GM12878 (cell line): Measurements from ENCODE around the gene GRAMD2B. TPM values are rescaled to one million over a fixed set of nuclear protein-coding genes. Genes with fewer than 3 reads are reported as not detected.
"Not testable (repeated sequence)": the region's sequence is repeated elsewhere in the genome, so short reads cannot be mapped to it uniquely, and the experiment has no call there.

Experiments
- ATAC-seq: fragments of 200-7000 bp; cut with Tn5 transposase; 3 replicates; pipeline ENCODE4 v1.9.1; 2020; ENCODE audit warnings: mild to moderate bottlenecking, moderate library complexity
- BruUV-seq: library from RNA; stranded (reverse); fragments of 400-500 nt; replicated peaks from 2 replicates; lab custom pipeline; 2021; lab: Mats Ljungman, UMichigan
- CTCF ChIA-PET: fragments of 300-600 bp; sonication (Branson Sonifier 250); formaldehyde crosslinking; extraction: SDS; loops from one replicate; lab custom pipeline; 2021; ENCODE audit warnings: inconsistent platforms; lab: Yijun Ruan, JAX
- POLR2A ChIA-PET: fragments of 350-600 bp; formaldehyde crosslinking; extraction: SDS; loops from one replicate; lab custom pipeline; 2021; ENCODE audit warnings: inconsistent platforms; lab: Charles Lee
- RAD21 ChIA-PET: fragments of 300-600 bp; sonication (Branson Sonifier 250); formaldehyde crosslinking; loops from one replicate; lab custom pipeline; 2023; ENCODE audit warnings: antibody characterized with exemption; ENCODE audit not compliant: unreplicated experiment; lab: Charles Lee
- SMC1A ChIA-PET: fragments of 300-600 bp; sonication (Branson Sonifier 250); formaldehyde crosslinking; loops from one replicate; lab custom pipeline; 2023; ENCODE audit not compliant: unreplicated experiment, uncharacterized antibody; lab: Charles Lee
- DNase-seq: peaks from one replicate; pipeline ENCODE4 v3.0.0-alpha.2; 2011; ENCODE audit warnings: low read depth, low spot score
- FAIRE-seq: peaks from 3 replicates; lab custom pipeline; 2011; peaks lifted over from hg19 to GRCh38; lab: Jason Lieb, UNC
- H2AFZ ChIP-seq: 2 replicates; pipeline ENCODE4 v1.6.0; 2011; ENCODE audit warnings: low read depth, low read length, control low read depth; ENCODE audit not compliant: control insufficient read depth
- H3K27ac ChIP-seq: 2 replicates; pipeline ENCODE4 v1.5.1; 2011; ENCODE audit warnings: control low read depth; ENCODE audit not compliant: control insufficient read depth, insufficient read depth
- H3K27me3 ChIP-seq, 2 experiments: replicated peaks in 1 of 2; 2 replicates each; pipeline versions ENCODE4 v1.6.0 to v1.6.1; 2011; ENCODE audit warnings: low read length in 1 of 2; ENCODE audit not compliant: control insufficient read depth in 2 of 2, insufficient read depth in 2 of 2
- H3K36me3 ChIP-seq, 2 experiments: 2 replicates each; pipeline ENCODE4 v1.5.1; 2011; ENCODE audit warnings: low read length in 1 of 2; ENCODE audit not compliant: control insufficient read depth in 2 of 2, insufficient read depth in 2 of 2
- H3K4me1 ChIP-seq: 2 replicates; pipeline ENCODE4 v1.6.1; 2011; ENCODE audit warnings: mild to moderate bottlenecking, low read length, moderate library complexity, mixed read lengths; ENCODE audit not compliant: control insufficient read depth, insufficient read depth
- H3K4me2 ChIP-seq: 2 replicates; pipeline ENCODE4 v1.6.0; 2011; ENCODE audit warnings: control low read depth; ENCODE audit not compliant: control insufficient read depth, insufficient read depth
- H3K4me3 ChIP-seq: fragments of 200-600 bp; sonication (generic); 2 replicates; pipeline ENCODE4 v1.5.1; 2016
- H3K79me2 ChIP-seq: 2 replicates; pipeline ENCODE4 v1.6.0; 2011; ENCODE audit warnings: low read length; ENCODE audit not compliant: control insufficient read depth, insufficient read depth
- H3K9ac ChIP-seq: 2 replicates; pipeline ENCODE4 v1.8.0; 2011; ENCODE audit warnings: low read length, control low read depth, mixed read lengths; ENCODE audit not compliant: control insufficient read depth, insufficient read depth
- H3K9me3 ChIP-seq: replicated peaks from 3 replicates; pipeline ENCODE4 v1.5.1; 2011; ENCODE audit warnings: mild to moderate bottlenecking, low read length; ENCODE audit not compliant: control insufficient read depth, insufficient read depth
- H4K20me1 ChIP-seq: 2 replicates; pipeline ENCODE4 v1.6.0; 2011; ENCODE audit not compliant: control insufficient read depth, insufficient read depth
- BCLAF1 ChIP-seq: fragments of 450-650 bp; IDR thresholded peaks from 2 replicates; pipeline ENCODE4 v1.6.1; 2017; ENCODE audit warnings: antibody characterized with exemption, mild to moderate bottlenecking, moderate library complexity
- ETV6 ChIP-seq, 2 experiments: fragments of 450-650 bp in 1 of 2; IDR thresholded peaks in 1 of 2; conservative IDR thresholded peaks in 1 of 2; 2 replicates each; pipeline ENCODE4 v1.6.1; 2014; ENCODE audit warnings: antibody characterized with exemption in 1 of 2, borderline replicate concordance in 1 of 2, low read depth in 1 of 2, mild to moderate bottlenecking in 1 of 2, moderate library complexity in 1 of 2
- EZH2 ChIP-seq: IDR thresholded peaks from 2 replicates; pipeline ENCODE4 v1.6.1; 2012; ENCODE audit warnings: low read depth, mild to moderate bottlenecking, control low read depth, inconsistent platforms, low read length, borderline replicate concordance; ENCODE audit not compliant: control insufficient read depth
- IKZF1 ChIP-seq: fragments of 450-650 bp; conservative IDR thresholded peaks from 2 replicates; pipeline ENCODE4 v1.6.1; 2017; ENCODE audit warnings: antibody characterized with exemption, mild to moderate bottlenecking
- NR2F1 ChIP-seq: fragments of 450-650 bp; conservative IDR thresholded peaks from 2 replicates; pipeline ENCODE4 v1.6.1; 2017; ENCODE audit warnings: mild to moderate bottlenecking
- PRDM15 ChIP-seq: fragments of 450-650 bp; formaldehyde crosslinking; IDR thresholded peaks from 2 replicates; pipeline ENCODE4 v1.4.0; 2020; ENCODE audit warnings: mild to moderate bottlenecking, moderate library complexity
- RB1 ChIP-seq: fragments of 450-650 bp; formaldehyde crosslinking; IDR thresholded peaks from 2 replicates; pipeline ENCODE4 v1.6.1; 2017; ENCODE audit warnings: mild to moderate bottlenecking, borderline replicate concordance
- SMARCA5 ChIP-seq: fragments of 450-650 bp; IDR thresholded peaks from 2 replicates; pipeline ENCODE4 v1.6.1; 2017; ENCODE audit warnings: mild to moderate bottlenecking
- SP1 ChIP-seq: IDR thresholded peaks from one replicate; pipeline ENCODE4 v1.6.1; 2011; ENCODE audit warnings: low read depth, low read length
- SREBF2 ChIP-seq: IDR thresholded peaks from 2 replicates; pipeline ENCODE4 v1.6.1; 2012; ENCODE audit warnings: mild to moderate bottlenecking, low read length
- SUZ12 ChIP-seq: fragments of 200-600 bp; sonication (generic); IDR thresholded peaks from one replicate; pipeline ENCODE4 v1.6.1; 2018; ENCODE audit warnings: antibody characterized with exemption, mild to moderate bottlenecking; ENCODE audit not compliant: unreplicated experiment
- ZSCAN29 ChIP-seq: fragments of 450-650 bp; IDR thresholded peaks from 2 replicates; pipeline ENCODE4 v1.6.1; 2017; ENCODE audit warnings: mild to moderate bottlenecking, moderate library complexity
- WGBS: methylation state at CpG from one replicate; pipeline ENCODE4 v1.1.6; 2016; ENCODE audit warnings: low lambda C conversion rate; ENCODE audit not compliant: insufficient replicate concordance, insufficient coverage; ENCODE audit errors: missing lambda C conversion rate; 5-methylcytosine and 5-hydroxymethylcytosine counted together
- in situ Hi-C: fragments of 300-500 bp; cut with MboI; formaldehyde crosslinking; loops from 9 replicates; pipeline ENCODE4 v1.14.3; 2018; ENCODE audit warnings: mixed read lengths
- intact Hi-C: fragments of 100-400 bp; cut with micrococcal nuclease; formaldehyde crosslinking; loops from one replicate; pipeline ENCODE4 v1.14.2; 2022; ENCODE audit not compliant: unreplicated experiment
- polyA plus RNA-seq, 11 experiments: library from polyadenylated mRNA; depleted of rRNA in 4 of 11; unstranded in 6 of 11; stranded (reverse) in 5 of 11; fragments of >200 nt; fragmentation: Nextera tagmentation in 4 of 11; fragmentation: Illumina TruSeq in 1 of 11; extraction: Ambion mirVana in 4 of 11; extraction: Trizol in 1 of 11; gene quantifications; 1 replicate in 1 of 11; 2 replicates in 10 of 11; pipeline versions ENCODE4 v1.2.1 to v1.2.3, GENCODE V29; 2011 to 2016; ENCODE audit warnings: inconsistent platforms in 2 of 11, missing spikeins in 2 of 11, low read depth in 1 of 11
- total RNA-seq, 4 experiments: library from RNA; depleted of rRNA in 3 of 4; stranded (reverse); fragments of >200 nt in 3 of 4; fragmentation: Illumina TruSeq in 1 of 4; extraction: Trizol in 1 of 4; gene quantifications; 2 replicates each; pipeline versions ENCODE4 v1.2.1 to v1.2.3, GENCODE V29; 2013 to 2021

Gene GRAMD2B
- total and polyA plus RNA-seq, 10 of the 15 experiments (the other 5 are each of a cell fraction or from before 2014, with no cell fraction given) = 1.9 to 21.5 (median 8.4) TPM

GRCh38 chr5:126380316-126380715 is 42.9 kb upstream of the GRAMD2B start:
- BruUV-seq, intact Hi-C loops, RAD21 ChIA-PET, H3K9me3 ChIP-seq, DNase-seq, FAIRE-seq, CTCF ChIA-PET, H2AFZ ChIP-seq, H3K79me2 ChIP-seq, H3K36me3 ChIP-seq, H3K4me3 ChIP-seq, H3K9ac ChIP-seq, H3K4me1 ChIP-seq, in situ Hi-C loops, SMC1A ChIA-PET, H4K20me1 ChIP-seq, H3K27me3 ChIP-seq, H3K4me2 ChIP-seq, POLR2A ChIA-PET, H3K27ac ChIP-seq, ATAC-seq: not testable (repeated sequence)
- WGBS = 47% methylated on average over 2 of the region's 2 CpGs

GRCh38 chr5:126383246-126383645 is 40.0 kb upstream of the GRAMD2B start:
- H3K4me1 ChIP-seq = no peaks in the 10 kb centered on the region
- SMC1A ChIA-PET = interaction anchor here (1.2 kb wide), 1 partner anchor 11 kb away, joined by 3 read pairs; no protein-coding TSS in a partner anchor
- no peak for FAIRE-seq
- no peaks in the 10 kb centered on the region for H3K79me2 ChIP-seq
- H4K20me1 ChIP-seq = no peaks in the 10 kb centered on the region
- no peak overlapping the region for H3K4me3 ChIP-seq
- no peak overlapping the region for H2AFZ ChIP-seq
- CTCF ChIA-PET = no interaction called here
- TF ChIP-seq IKZF1 (no peak), RB1 (no peak), PRDM15 (CRISPR knock-in tag) (no peak), SP1 (no peak), ETV6 (conservative IDR thresholded peaks at IDR 0.05 in 1 of 2, IDR thresholded peaks at IDR 0.05 in 1 of 2; ENCODE audit: borderline replicate concordance in 1 of 2, low read depth in 1 of 2) (no peak), ZSCAN29 (no peak), BCLAF1 (no peak), NR2F1 (no peak), SREBF2 (no peak), SMARCA5 (no peak), SUZ12 (no peak), EZH2 (no peak)
- no peak for DNase-seq
- no peaks in the 10 kb centered on the region for H3K36me3 ChIP-seq
- in situ Hi-C loops = no loop called here
- POLR2A ChIA-PET = no interaction called here
- H3K27me3 ChIP-seq = no peaks in the 10 kb centered on the region
- no TSS peak for BruUV-seq
- intact Hi-C loops = no loop called here
- H3K27ac ChIP-seq = no peak overlapping the region
- no peaks in the 10 kb centered on the region; the same call in 2 of the 3 replicates for H3K9me3 ChIP-seq
- no peak overlapping the region for H3K9ac ChIP-seq
- no peak for ATAC-seq
- RAD21 ChIA-PET = no interaction called here
- H3K4me2 ChIP-seq = no peak overlapping the region
